Measurements from ENCODE around the gene ADAMTSL1. TPM values are rescaled to one million over a fixed set of nuclear protein-coding genes. Genes with fewer than 3 reads are reported as not detected.

ADAMTSL1 gene
- total and polyA plus RNA-seq, 2 of the 13 experiments (the other 11 are each of a cell fraction or from before 2014, with no cell fraction given), result not detected

DNA sequence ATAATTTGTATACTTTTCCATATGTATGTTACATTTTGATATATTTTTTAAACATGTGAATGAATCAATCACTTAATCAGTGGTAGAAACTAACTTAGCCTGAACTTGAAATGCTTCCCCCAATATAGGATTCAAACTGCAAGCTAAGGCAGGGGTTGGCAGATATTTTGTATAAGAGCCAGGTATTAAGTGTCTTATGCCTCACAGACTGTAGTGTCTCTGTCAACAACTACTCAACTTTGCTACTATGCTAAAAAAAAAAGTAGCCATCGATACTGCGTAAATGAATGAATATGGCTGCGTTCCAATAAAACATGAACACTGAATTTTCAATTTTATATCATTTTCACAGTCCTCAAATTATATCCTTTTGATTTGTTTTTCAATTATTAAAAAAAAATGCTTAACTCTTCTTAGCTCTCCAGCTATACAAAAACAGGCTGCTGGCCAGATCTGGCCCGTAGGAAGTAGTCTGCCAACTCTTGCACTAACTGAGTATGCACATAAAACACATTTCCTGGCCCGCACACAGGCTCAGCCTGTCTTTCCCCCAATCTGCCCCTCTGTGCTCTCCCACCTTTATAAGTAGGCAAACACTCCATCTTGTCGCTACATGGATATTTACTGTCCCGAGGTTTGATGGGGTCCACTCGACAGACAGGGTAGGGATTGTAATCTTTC, 467.2 kb downstream of the ADAMTSL1 start:
- BruUV-seq (replicated peaks), result no TSS peak
- no peaks in the 10 kb centered on the region for H4K20me1 ChIP-seq (ENCODE audit: insufficient read depth, low read length)
- H2AFZ ChIP-seq (ENCODE audit: low read length), result no peak overlapping the region
- no peak overlapping the region for H3K4me2 ChIP-seq (ENCODE audit: low read depth, low read length)
- no peak overlapping the region for H3K4me3 ChIP-seq (replicated peaks in 1 of 3; ENCODE audit: insufficient read depth in 1 of 3, low read depth in 2 of 3, low read length in 3 of 3)
- ChIA-PET POLR2A (no interaction called here), CTCF (ENCODE audit: low intra/inter-chr PET ratio, low total read pairs) (no interaction called here)
- intact Hi-C loops (cut with micrococcal nuclease; ENCODE audit: unreplicated experiment) (no loop called here), in situ Hi-C loops (cut with HindIII; ENCODE audit: extremely low pct_ligation_motif_present, low pct_unique_long_range_greater_than_20kb) (no loop called here)
- no peaks in the 10 kb centered on the region for H3K4me1 ChIP-seq (ENCODE audit: insufficient read depth, low read length)
- DNase-seq (ENCODE audit: low spot score), result no peak
- peaks cover 1 to 22% of the 10 kb centered on the region in 2 experiments; a peak in 3 of 5 replicates for H3K27me3 ChIP-seq (ENCODE audit: control insufficient read depth in 1 of 2, insufficient read depth in 2 of 2, low read length in 2 of 2)
- H3K27ac ChIP-seq (ENCODE audit: extremely low read length, insufficient read depth, low read length), result no peak overlapping the region
- TF ChIP-seq MIXL1 (CRISPR knock-in tag; IDR thresholded peaks at IDR 0.05) (no peak), FOSL2 (CRISPR knock-in tag; IDR thresholded peaks at IDR 0.05) (no peak), REL (CRISPR knock-in tag; conservative IDR thresholded peaks at IDR 0.05) (no peak), ATF7-NPFF (CRISPR knock-in tag; IDR thresholded peaks at IDR 0.05; ENCODE audit: low read depth) (no peak), ELF1 (CRISPR knock-in tag; IDR thresholded peaks at IDR 0.05) (no peak), EHMT2 (IDR thresholded peaks at IDR 0.05; ENCODE audit: borderline replicate concordance, low read depth, low read length) (no peak), ARHGAP35 (CRISPR knock-in tag; IDR thresholded peaks at IDR 0.05; ENCODE audit: borderline replicate concordance) (no peak), ZNF138 (CRISPR knock-in tag; IDR thresholded peaks at IDR 0.05; ENCODE audit: low read depth) (no peak)
- no peak for FAIRE-seq
- H3K36me3 ChIP-seq (replicated peaks in 1 of 2; ENCODE audit: control insufficient read depth in 1 of 2, insufficient read depth in 2 of 2, low read length in 2 of 2), result no peaks in the 10 kb centered on the region
- 47% methylated on average over 8 of the region's 8 CpGs for whole genome bisulfite sequencing (ENCODE audit: low lambda C conversion rate)
- no peak overlapping the region for H3K9ac ChIP-seq (ENCODE audit: insufficient read depth, low read depth, low read length)
- no peak for ATAC-seq
- no peaks in the 10 kb centered on the region for H3K9me3 ChIP-seq (ENCODE audit: low read length)
- no peaks in the 10 kb centered on the region for H3K79me2 ChIP-seq (ENCODE audit: insufficient read depth, low read length)

DNA sequence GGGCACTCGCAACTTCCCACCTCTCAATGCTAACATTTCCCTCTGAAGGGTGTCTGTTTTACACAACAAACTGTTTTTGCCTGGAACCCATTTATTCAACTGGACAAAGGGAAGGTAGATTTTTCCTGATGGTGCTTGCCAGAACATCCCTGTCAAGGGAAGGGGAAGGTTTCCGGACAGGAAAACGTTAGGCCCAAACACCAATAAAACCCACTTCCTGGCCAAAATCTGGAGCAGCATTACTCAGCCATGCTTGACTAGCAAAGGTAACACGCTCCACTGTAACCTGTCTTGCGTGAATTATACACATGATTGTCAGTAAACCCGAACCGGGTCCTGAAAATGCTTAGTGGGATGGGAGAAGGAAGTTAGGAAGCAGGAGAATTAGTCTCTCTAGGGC, 468.8 kb downstream of the ADAMTSL1 start:
- H3K4me1 ChIP-seq (ENCODE audit: insufficient read depth, low read length), result no peaks in the 10 kb centered on the region
- H3K4me2 ChIP-seq (ENCODE audit: low read depth, low read length), result no peak overlapping the region
- H3K27ac ChIP-seq (ENCODE audit: extremely low read length, insufficient read depth, low read length), result no peak overlapping the region
- H3K36me3 ChIP-seq (replicated peaks in 1 of 2; ENCODE audit: control insufficient read depth in 1 of 2, insufficient read depth in 2 of 2, low read length in 2 of 2), result no peaks in the 10 kb centered on the region
- in situ Hi-C loops (cut with HindIII; ENCODE audit: extremely low pct_ligation_motif_present, low pct_unique_long_range_greater_than_20kb), result no loop called here
- no peaks in the 10 kb centered on the region for H3K9me3 ChIP-seq (ENCODE audit: low read length)
- H3K27me3 ChIP-seq (ENCODE audit: control insufficient read depth in 1 of 2, insufficient read depth in 2 of 2, low read length in 2 of 2), result peaks cover 1 to 22% of the 10 kb centered on the region in 2 experiments; a peak in 4 of 5 replicates
- no TSS peak for BruUV-seq (replicated peaks)
- ChIA-PET POLR2A (no interaction called here), CTCF (ENCODE audit: low intra/inter-chr PET ratio, low total read pairs) (no interaction called here)
- intact Hi-C loops (cut with micrococcal nuclease; ENCODE audit: unreplicated experiment), result no loop called here
- no peak overlapping the region for H3K4me3 ChIP-seq (replicated peaks in 1 of 3; ENCODE audit: insufficient read depth in 1 of 3, low read depth in 2 of 3, low read length in 3 of 3)
- no peak for TF ChIP-seq RFX3 (CRISPR knock-in tag; IDR thresholded peaks at IDR 0.05)
- no peak for TF ChIP-seq ZNF790 (CRISPR knock-in tag; IDR thresholded peaks at IDR 0.05; ENCODE audit: borderline replicate concordance)
- TF ChIP-seq ZNF333 (CRISPR knock-in tag; IDR thresholded peaks at IDR 0.05; ENCODE audit: borderline replicate concordance), result no peak
- TF ChIP-seq, protein P1, sequence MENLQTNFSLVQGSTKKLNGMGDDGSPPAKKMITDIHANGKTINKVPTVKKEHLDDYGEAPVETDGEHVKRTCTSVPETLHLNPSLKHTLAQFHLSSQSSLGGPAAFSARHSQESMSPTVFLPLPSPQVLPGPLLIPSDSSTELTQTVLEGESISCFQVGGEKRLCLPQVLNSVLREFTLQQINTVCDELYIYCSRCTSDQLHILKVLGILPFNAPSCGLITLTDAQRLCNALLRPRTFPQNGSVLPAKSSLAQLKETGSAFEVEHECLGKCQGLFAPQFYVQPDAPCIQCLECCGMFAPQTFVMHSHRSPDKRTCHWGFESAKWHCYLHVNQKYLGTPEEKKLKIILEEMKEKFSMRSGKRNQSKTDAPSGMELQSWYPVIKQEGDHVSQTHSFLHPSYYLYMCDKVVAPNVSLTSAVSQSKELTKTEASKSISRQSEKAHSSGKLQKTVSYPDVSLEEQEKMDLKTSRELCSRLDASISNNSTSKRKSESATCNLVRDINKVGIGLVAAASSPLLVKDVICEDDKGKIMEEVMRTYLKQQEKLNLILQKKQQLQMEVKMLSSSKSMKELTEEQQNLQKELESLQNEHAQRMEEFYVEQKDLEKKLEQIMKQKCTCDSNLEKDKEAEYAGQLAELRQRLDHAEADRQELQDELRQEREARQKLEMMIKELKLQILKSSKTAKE (CRISPR knock-in tag; IDR thresholded peaks at IDR 0.05; ENCODE audit: borderline replicate concordance), result no peak
- no peak overlapping the region for H2AFZ ChIP-seq (ENCODE audit: low read length)
- H4K20me1 ChIP-seq (ENCODE audit: insufficient read depth, low read length), result no peaks in the 10 kb centered on the region
- WGBS (ENCODE audit: low lambda C conversion rate), result 19% methylated on average over 7 of the region's 7 CpGs
- no peak overlapping the region for H3K9ac ChIP-seq (ENCODE audit: insufficient read depth, low read depth, low read length)
- no peak for ATAC-seq
- FAIRE-seq, result no peak
- no peaks in the 10 kb centered on the region for H3K79me2 ChIP-seq (ENCODE audit: insufficient read depth, low read length)
- no peak for DNase-seq (ENCODE audit: low spot score)

Data from HepG2 (cell line).